ENCODE results near the gene CYBA.

GRCh38 chr16:88657371-88657770, 6.5 kb upstream of the CYBA start:
- TF ChIP-seq CTCF (optimal IDR thresholded peaks at IDR 0.05 in 1 of 3, IDR thresholded peaks at IDR 0.05 in 1 of 3, conservative IDR thresholded peaks at IDR 0.05 in 1 of 3; ENCODE audit: extremely low read depth in 1 of 3, insufficient read depth in 2 of 3, low read length in 3 of 3) (no peak), EZH2 (IDR thresholded peaks at IDR 0.05; ENCODE audit: low read length) (no peak)
